ENCODE results near the gene MED25.

DNA sequence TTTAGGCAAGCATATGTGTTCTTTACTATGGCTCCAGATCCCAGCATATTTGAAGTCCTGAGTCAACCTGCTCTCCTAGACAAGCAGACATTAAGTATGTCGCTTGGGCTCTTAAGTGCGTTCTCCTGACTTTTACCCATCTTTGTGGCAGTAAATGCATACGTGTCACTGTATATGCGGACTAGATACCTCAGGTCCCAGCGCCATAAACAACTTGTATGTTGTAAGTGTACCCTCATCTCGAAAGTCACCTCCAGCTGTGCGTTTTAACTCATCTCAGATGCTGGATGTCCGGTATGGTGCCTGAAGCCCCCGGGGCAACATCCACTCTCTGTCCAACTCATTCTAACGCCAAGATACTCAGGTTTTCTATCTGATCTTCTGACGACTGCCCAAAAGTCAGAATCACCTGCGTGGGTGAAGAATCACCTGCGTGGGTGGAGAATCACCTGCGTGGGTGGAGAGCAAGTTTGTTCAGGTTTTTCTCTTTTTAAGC, 34.6 kb downstream of the MED25 start:
- TF ChIP-seq, protein P1, sequence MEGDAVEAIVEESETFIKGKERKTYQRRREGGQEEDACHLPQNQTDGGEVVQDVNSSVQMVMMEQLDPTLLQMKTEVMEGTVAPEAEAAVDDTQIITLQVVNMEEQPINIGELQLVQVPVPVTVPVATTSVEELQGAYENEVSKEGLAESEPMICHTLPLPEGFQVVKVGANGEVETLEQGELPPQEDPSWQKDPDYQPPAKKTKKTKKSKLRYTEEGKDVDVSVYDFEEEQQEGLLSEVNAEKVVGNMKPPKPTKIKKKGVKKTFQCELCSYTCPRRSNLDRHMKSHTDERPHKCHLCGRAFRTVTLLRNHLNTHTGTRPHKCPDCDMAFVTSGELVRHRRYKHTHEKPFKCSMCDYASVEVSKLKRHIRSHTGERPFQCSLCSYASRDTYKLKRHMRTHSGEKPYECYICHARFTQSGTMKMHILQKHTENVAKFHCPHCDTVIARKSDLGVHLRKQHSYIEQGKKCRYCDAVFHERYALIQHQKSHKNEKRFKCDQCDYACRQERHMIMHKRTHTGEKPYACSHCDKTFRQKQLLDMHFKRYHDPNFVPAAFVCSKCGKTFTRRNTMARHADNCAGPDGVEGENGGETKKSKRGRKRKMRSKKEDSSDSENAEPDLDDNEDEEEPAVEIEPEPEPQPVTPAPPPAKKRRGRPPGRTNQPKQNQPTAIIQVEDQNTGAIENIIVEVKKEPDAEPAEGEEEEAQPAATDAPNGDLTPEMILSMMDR (IDR thresholded peaks at IDR 0.05), result no peak
- TF ChIP-seq CBX8 (IDR thresholded peaks at IDR 0.05) (no peak), POLR2A (IDR thresholded peaks at IDR 0.05; ENCODE audit: low read length) (no peak), POLR2AphosphoS2 (conservative IDR thresholded peaks at IDR 0.05; ENCODE audit: low read length) (no peak), CHD4 (IDR thresholded peaks at IDR 0.05; ENCODE audit: borderline replicate concordance) (no peak)
- TF ChIP-seq, protein P2, sequence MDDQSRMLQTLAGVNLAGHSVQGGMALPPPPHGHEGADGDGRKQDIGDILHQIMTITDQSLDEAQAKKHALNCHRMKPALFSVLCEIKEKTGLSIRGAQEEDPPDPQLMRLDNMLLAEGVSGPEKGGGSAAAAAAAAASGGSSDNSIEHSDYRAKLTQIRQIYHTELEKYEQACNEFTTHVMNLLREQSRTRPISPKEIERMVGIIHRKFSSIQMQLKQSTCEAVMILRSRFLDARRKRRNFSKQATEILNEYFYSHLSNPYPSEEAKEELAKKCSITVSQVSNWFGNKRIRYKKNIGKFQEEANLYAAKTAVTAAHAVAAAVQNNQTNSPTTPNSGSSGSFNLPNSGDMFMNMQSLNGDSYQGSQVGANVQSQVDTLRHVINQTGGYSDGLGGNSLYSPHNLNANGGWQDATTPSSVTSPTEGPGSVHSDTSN (IDR thresholded peaks at IDR 0.05), result peak; percentile 44; the same call in 1 of the 2 replicates
- TF ChIP-seq, protein P3, sequence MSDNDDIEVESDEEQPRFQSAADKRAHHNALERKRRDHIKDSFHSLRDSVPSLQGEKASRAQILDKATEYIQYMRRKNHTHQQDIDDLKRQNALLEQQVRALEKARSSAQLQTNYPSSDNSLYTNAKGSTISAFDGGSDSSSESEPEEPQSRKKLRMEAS (IDR thresholded peaks at IDR 0.05), result no peak
- TF ChIP-seq, protein P4, sequence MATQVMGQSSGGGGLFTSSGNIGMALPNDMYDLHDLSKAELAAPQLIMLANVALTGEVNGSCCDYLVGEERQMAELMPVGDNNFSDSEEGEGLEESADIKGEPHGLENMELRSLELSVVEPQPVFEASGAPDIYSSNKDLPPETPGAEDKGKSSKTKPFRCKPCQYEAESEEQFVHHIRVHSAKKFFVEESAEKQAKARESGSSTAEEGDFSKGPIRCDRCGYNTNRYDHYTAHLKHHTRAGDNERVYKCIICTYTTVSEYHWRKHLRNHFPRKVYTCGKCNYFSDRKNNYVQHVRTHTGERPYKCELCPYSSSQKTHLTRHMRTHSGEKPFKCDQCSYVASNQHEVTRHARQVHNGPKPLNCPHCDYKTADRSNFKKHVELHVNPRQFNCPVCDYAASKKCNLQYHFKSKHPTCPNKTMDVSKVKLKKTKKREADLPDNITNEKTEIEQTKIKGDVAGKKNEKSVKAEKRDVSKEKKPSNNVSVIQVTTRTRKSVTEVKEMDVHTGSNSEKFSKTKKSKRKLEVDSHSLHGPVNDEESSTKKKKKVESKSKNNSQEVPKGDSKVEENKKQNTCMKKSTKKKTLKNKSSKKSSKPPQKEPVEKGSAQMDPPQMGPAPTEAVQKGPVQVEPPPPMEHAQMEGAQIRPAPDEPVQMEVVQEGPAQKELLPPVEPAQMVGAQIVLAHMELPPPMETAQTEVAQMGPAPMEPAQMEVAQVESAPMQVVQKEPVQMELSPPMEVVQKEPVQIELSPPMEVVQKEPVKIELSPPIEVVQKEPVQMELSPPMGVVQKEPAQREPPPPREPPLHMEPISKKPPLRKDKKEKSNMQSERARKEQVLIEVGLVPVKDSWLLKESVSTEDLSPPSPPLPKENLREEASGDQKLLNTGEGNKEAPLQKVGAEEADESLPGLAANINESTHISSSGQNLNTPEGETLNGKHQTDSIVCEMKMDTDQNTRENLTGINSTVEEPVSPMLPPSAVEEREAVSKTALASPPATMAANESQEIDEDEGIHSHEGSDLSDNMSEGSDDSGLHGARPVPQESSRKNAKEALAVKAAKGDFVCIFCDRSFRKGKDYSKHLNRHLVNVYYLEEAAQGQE (IDR thresholded peaks at IDR 0.05), result no peak

All from A549 (cell line).